ENCODE results near the gene SUPT3H. TPM values are rescaled to one million over a fixed set of nuclear protein-coding genes. Genes with fewer than 3 reads are reported as not detected.

The SUPT3H gene
- total RNA-seq, 4 donors from 2014 or later = 1.1 to 4.7 (median 3.7) TPM

GRCh38 chr6:45038226-45038625 lies 339.5 kb downstream of the SUPT3H start:
- TF ChIP-seq EP300 (IDR thresholded peaks at IDR 0.05) = no peak
- no peak for TF ChIP-seq POLR2AphosphoS5 (IDR thresholded peaks at IDR 0.05)
- no peak for TF ChIP-seq POLR2A (IDR thresholded peaks at IDR 0.05)
- TF ChIP-seq CTCF (IDR thresholded peaks at IDR 0.05) = no peak
- Histone ChIP-seq H3K4me1 (no peaks in the 10 kb centered on the region), H3K9me3 (no peaks in the 10 kb centered on the region), H3K4me3 (no peak overlapping the region), H3K27me3 (no peaks in the 10 kb centered on the region), H3K27ac (no peak overlapping the region), H3K36me3 (no peaks in the 10 kb centered on the region)
- no peak for DNase-seq (ENCODE audit: low spot score in 2 of 2)
- 84% methylated on average over 1 of the region's 1 CpG for WGBS

DNA sequence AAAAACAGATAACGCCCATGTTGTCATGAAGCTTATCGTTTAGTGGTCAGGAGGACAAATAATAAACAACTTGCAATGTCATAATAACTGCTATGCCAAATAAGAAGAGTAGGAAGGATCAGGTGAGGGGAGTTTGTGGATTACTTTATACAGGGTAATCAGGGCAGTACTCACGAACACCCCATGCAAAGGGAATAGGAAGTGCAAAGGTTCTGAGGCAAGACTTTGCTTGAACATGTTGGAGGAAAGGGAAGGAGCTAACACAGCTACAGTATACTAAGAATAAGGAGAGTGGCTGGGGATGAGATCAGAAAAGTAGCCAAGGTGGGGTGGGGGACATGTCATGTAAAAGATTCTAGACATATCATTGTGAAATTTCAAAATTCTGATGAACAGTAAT lies 341.6 kb downstream of the SUPT3H start:
- Histone ChIP-seq H3K4me1 (no peaks in the 10 kb centered on the region), H3K36me3 (no peaks in the 10 kb centered on the region), H3K27ac (no peak overlapping the region), H3K27me3 (no peaks in the 10 kb centered on the region), H3K4me3 (no peak overlapping the region), H3K9me3 (no peaks in the 10 kb centered on the region)
- TF ChIP-seq POLR2AphosphoS5 (IDR thresholded peaks at IDR 0.05) (no peak), EP300 (IDR thresholded peaks at IDR 0.05) (no peak), POLR2A (IDR thresholded peaks at IDR 0.05) (no peak), CTCF (IDR thresholded peaks at IDR 0.05) (no peak)
- no peak for DNase-seq (ENCODE audit: low spot score in 2 of 2)
- WGBS = 93% methylated on average over 3 of the region's 3 CpGs

DNA sequence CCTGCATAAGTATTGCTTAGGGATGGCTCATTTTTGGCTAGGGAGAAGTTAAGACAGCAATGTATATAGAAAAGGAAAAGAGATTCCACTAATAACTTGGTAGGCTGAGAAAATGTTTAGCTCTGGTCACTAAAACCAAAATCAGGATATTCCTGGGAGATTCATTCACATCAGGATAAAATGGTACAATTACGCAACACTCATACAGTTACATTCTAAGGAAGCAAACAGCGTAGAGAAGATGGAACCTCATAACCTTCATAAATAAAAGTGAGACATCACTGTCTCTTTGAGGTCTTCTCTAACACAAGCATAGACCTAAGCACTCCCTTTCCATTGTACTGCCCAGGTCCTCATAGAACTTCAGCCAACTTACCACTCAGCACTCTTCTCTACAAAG lies 345.3 kb downstream of the SUPT3H start:
- Histone ChIP-seq H3K36me3 (no peaks in the 10 kb centered on the region), H3K27me3 (no peaks in the 10 kb centered on the region), H3K9me3 (no peaks in the 10 kb centered on the region), H3K4me1 (no peaks in the 10 kb centered on the region), H3K4me3 (no peak overlapping the region), H3K27ac (no peak overlapping the region)
- WGBS = 95% methylated on average over 2 of the region's 2 CpGs
- no peak for DNase-seq (ENCODE audit: low spot score in 2 of 2)
- no peak for TF ChIP-seq POLR2A (IDR thresholded peaks at IDR 0.05)
- no peak for TF ChIP-seq EP300 (IDR thresholded peaks at IDR 0.05)
- TF ChIP-seq CTCF (IDR thresholded peaks at IDR 0.05) = no peak
- no peak for TF ChIP-seq POLR2AphosphoS5 (IDR thresholded peaks at IDR 0.05)

DNA sequence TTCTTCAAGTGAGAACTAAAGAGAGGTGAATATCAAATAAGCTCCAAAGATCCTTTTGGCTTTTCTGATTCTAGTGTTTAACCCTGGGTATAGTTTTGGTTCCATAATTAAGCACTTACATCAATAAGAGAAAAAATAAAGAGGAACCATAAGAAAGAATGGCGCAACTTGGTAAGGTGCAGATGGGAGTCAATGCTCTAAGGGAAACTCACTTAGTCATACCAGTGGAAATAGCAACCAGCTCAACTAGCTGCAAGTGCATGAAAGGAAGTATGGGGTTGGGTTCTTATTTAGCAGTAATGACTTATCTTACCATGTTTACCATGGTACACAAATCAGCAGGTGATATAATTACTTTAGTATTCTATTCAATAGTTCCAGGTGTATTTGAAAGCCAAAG lies 346.1 kb downstream of the SUPT3H start:
- no peak for DNase-seq (ENCODE audit: low spot score in 2 of 2)
- no peaks in the 10 kb centered on the region for H3K36me3 ChIP-seq
- no peak for TF ChIP-seq CTCF (IDR thresholded peaks at IDR 0.05)
- TF ChIP-seq POLR2AphosphoS5 (IDR thresholded peaks at IDR 0.05) = no peak
- TF ChIP-seq EP300 (IDR thresholded peaks at IDR 0.05) = no peak
- TF ChIP-seq POLR2A (IDR thresholded peaks at IDR 0.05) = no peak
- WGBS = 87% methylated on average over 1 of the region's 1 CpG
- no peak overlapping the region for H3K4me3 ChIP-seq
- no peaks in the 10 kb centered on the region for H3K27me3 ChIP-seq
- no peak overlapping the region for H3K27ac ChIP-seq
- H3K9me3 ChIP-seq = no peaks in the 10 kb centered on the region
- no peaks in the 10 kb centered on the region for H3K4me1 ChIP-seq

GRCh38 chr6:45027126-45027525 lies 350.6 kb downstream of the SUPT3H start:
- 86% methylated on average over 4 of the region's 4 CpGs for WGBS
- Histone ChIP-seq H3K4me1 (no peaks in the 10 kb centered on the region), H3K4me3 (no peak overlapping the region), H3K36me3 (no peaks in the 10 kb centered on the region), H3K27me3 (no peaks in the 10 kb centered on the region), H3K9me3 (no peaks in the 10 kb centered on the region), H3K27ac (no peak overlapping the region)
- no peak for DNase-seq (ENCODE audit: low spot score in 2 of 2)
- TF ChIP-seq EP300 (IDR thresholded peaks at IDR 0.05) (no peak), POLR2AphosphoS5 (IDR thresholded peaks at IDR 0.05) (no peak), POLR2A (IDR thresholded peaks at IDR 0.05) (no peak), CTCF (IDR thresholded peaks at IDR 0.05) (no peak)
